Measurements from ENCODE around the gene FCN1. TPM values are rescaled to one million over a fixed set of nuclear protein-coding genes. Genes with fewer than 3 reads are reported as not detected.
"Not testable (repeated sequence)": the region's sequence is repeated elsewhere in the genome, so short reads cannot be mapped to it uniquely, and the experiment has no call there.

FCN1 gene
- 0.12 TPM for total RNA-seq

GRCh38 chr9:134917431-134918373, at the start of gene FCN1:
TSS of gene FCN1 (minus strand) at chr9:134917912. CDS start at chr9:134917871, 41 bp downstream.
- no peak for ATAC-seq

GRCh38 chr9:134966697-134967546, 49.2 kb upstream of the FCN1 start:
- no peak for ATAC-seq

DNA sequence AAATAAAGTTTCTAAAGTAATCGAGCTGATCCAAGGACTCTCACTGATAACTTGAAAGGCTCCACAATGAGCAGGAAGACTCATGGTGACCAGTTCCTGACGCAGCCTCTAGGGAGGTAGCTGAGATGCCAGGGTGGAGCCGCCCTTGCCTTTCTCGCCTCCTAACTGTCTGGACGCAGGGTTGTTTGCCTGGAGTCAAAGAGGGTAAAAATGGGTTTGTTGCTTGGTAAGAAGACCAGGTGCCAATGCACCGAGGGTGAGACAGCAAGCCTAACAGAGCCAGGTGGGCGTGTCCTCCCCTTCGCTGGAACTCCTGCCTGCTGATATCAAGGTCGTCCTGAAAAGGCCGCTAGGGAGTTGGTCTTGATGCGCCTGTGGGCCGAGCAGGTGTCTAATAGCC, 48.6 kb upstream of the FCN1 start:
- no peak for ATAC-seq

- no peak for ATAC-seq
Measured at GRCh38 chr9:134965851-134966250, 48.1 kb upstream of the FCN1 start.

GRCh38 chr9:134965411-134965810, 47.7 kb upstream of the FCN1 start:
- no peak for ATAC-seq

- ATAC-seq = no peak
Measured at GRCh38 chr9:134964271-134965055, 46.8 kb upstream of the FCN1 start.

DNA sequence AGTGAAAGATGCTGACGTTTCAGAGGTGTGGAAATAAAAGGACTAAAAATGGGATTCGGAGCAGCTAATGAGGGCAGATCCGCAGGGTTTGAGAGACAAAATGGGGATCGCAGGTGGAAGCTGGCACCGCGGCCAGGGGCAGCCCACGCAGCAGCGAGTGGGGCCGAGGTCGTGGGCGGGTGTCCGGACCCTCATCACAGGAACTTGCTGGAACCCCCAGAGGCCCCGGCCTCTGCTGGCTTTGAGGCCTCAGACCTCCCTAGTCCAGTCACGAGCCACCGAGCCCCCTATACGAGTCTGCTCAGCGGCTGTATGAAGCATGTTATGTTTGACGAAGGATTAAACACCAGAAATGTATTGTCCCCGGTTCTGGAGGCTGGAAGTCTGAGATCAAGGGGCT, 45.8 kb upstream of the FCN1 start:
- no peak for ATAC-seq

DNA sequence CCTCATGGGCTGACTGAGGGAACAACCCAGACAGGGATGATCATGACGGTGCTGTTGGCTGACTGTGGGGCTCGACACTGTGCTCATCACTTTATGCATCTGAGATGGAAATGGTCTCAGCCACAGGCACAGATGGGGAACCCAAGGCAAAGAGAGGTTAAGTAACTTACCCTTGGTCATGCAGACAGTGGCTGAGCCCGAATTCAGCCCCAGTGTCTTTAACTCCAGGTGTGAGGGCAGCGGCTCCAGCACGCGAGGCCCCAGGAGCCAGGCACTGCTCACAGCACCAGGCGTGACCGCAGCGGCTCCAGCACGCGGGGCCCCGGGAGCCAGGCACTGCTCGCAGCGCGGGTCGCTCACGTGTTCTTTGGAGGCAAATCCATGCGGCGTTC, 45.3 kb upstream of the FCN1 start:
- ATAC-seq = no peak

DNA sequence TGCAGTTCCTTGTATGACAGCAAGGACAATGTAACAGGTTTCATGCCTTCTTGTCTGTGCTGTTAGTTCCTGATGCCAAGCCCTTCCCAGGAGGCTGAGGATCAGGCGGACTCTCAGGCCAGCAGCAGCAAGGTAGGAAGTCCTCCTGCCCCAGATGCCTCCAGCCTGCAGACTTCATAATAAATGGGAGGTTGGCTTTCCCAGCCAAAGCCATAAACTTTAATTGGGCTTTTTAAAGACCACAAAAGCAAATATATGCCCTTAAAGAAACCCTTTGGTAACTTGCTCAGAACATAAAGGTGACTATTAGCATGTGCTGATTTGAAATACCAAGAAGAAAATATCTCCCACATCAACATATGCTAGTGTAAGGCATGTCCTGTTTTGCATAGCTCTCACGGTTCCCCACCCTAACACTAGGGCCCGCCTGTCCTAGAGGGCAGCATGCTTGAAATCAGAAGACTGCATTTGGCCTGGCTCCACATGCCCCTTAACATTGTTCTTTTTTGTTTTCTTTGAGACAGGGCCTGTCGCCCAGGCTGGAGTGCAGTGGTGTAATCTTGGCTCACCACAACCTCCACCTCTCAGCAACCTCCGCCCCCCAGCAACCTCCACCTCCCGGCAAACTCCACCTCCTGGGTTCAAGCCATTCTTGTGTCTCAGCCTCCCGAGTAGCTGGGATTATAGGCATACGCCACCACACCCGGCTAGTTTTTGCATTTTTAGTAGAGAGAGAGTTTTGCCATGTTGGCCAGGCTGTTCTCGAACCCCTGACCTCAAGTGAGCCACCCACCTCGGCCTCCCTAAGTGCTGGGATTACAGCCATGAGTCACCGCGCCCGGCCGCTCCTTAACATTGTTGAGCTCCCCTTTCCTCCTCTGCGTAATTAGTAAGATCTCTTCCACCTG, 44.6 kb upstream of the FCN1 start:
- ATAC-seq = peak; percentile 46

DNA sequence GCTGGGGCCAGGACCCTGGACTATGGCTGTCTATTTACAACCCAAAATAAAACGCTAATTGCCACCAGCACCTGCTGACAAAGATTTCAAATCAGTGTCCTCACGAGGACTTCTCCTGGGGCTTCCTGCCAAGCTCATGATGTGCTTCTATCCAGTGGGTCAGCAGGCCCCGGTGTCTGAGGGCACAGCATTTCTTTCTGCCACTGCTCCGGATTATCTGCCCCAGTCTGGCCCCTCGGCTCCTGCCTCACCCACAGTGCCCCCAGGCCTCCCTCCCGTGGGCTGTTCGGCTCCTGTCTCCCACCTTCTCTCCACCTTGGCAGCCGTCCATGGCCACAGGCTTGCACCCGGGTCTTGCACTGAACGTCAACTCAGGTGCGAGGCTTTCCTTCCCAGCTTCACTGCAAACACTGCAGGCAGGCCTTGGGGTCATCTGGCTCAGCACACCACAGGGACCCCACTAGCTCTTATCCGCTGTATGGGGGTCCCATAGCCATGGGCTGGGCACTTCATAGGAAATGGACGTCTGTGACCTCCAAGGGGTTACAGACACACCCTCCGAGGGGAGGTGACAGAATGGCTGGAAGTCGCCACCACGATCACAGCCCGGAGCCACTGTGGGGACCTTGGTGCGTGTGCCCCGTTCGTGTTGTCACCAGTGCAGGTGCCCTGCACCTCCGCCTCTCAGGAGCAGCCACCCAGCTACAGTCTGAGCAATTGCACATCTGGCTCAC, 43.8 kb upstream of the FCN1 start:
- ATAC-seq = no peak

DNA sequence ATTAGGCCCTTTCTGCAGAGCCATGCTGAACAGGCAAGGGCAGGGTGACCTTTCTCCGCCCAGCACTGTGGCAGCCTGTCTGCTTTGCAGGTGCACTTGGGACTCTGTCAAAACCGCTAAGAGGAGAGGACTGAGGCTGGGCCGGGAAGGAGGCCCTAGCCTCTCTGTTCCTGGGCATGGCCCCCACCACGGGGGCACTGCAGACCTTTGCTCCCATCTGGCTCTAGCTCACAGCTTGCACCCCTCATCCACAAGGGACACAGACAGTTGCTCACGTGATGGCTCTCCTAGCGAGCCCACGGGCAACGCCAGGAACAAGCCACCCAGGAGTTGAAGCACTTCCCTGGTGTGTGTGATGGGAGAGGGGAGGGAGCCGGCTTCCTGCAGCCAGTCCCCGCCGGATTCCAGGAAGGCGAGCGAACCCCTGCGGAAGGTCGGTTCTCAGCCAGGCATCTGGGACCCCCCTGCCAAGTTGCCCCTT, 43.0 kb upstream of the FCN1 start:
- ATAC-seq = no peak

DNA sequence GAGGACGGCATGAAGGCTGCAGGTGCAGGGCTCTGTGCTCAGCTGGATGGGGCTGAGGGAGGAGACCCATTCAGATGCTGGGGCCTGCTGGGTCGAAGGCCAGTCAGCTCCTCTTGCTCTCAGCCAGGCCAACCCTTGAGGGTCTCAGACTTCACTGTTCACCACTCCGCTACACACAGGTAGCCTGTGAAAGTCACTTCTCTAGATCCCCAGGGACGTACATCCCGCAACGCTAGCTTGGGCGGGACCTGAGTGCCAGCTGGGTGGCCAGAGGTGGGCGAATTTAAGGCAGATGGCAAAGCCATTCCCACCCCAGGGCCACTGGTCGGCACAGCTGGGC, 42.2 kb upstream of the FCN1 start:
- no peak for ATAC-seq

DNA sequence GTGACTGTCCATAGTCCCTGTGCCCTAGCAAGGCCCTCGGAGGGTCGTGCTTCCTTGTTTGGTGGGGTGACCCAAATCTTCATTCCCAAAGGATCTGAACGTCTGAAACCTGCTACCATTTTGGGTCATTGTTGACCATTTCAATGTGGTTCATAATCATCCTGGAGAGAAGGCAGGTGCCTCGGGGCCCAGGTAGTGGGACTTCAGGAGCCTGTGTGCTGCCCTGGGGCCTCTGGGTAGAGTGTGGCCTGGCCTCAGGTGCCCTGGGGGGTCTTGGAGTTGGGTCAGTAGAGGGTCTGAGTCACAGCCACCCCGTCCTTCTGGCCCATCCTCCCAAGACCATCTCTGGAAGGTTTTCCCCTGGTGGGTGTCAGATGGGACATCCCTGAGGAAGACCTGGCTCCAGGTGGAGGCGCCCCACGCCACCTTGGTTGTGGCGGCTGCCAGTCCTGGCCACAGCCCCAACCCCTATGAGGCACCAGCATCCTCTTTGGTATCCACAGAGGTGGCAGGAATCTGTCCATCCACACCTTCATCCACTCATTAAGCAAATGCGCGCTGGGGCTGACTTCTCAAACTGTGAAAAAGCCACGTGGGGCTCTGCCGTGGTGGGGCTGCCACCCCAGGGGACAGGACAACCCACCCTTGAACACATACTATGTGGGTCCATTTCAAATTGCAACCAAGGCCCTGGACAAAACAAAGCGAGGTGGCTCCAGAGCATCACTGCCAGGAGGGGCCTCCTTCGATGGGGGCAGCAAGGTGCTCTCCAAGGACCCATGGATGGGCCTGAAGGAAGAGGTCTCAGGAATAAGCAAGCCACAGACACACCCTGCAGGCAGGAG, 41.6 kb upstream of the FCN1 start:
- no peak for ATAC-seq

GRCh38 chr9:134957945-134958227, 40.2 kb upstream of the FCN1 start:
- ATAC-seq = no peak

DNA sequence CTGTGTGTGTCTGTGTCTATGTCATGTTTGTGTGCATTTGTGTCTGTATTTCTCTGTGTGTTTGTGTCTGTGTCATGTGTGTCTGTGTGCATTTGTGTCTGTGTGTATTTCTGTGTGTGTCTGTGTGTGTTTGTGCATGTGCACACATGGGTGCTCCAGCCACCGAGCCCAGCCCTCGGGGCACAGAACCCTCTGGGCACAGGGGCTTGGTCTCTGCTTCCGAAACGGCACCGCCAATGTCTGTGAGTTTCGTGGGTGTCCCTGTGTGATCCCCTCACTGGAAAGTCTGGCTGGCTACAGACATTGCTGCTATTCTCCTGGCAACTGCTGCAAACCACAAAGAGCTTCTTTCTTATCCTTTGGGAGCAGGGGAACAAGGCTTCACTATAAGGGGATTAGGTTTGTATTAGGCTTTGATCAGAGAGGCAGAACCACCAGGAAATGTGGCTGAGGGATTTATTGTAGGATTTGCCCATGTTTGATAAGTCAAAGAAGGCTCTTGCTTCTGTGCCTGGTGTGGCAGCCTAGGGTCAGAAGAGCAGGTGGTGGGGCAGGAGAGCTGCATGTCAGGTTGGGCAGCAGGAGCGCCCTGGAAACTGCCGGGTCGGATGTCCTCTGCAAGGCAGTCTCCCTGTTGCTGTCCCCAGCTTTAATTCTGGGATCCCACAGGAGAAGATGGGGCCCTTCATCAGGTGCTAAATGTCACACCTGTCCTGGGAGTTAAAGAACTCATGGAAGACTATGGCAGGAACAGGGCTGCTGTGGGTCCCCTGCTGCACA, 39.6 kb upstream of the FCN1 start:
- ATAC-seq = no peak

DNA sequence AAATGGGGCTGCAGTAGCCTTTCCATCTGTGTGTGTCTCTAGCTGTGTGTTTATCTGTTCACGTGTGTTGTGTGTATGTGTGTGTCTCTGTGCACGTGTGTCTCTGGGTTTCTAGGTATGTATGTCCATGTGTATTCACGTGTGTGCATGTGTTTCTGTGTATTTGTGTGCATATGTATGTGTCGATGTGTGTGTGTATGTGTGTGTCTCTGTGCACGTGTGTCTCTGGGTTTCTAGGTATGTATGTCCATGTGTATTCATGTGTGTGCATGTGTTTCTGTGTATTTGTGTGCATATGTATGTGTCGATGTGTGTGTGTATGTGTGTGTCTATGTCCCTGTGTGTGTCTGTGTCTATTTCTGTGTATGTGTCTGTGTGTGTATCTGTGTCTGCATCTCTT, 38.7 kb upstream of the FCN1 start:
- not testable (repeated sequence) for ATAC-seq

GRCh38 chr9:134955801-134956200, 38.1 kb upstream of the FCN1 start:
- ATAC-seq = no peak

GRCh38 chr9:134955156-134955555, 37.4 kb upstream of the FCN1 start:
- no peak for ATAC-seq

GRCh38 chr9:134951994-134952393, 34.3 kb upstream of the FCN1 start:
- no peak for ATAC-seq

Data from esophagus mucosa (tissue), 1 donor.